Stimulated activated naive CD8-positive, alpha-beta T cell treated with anti-CD3 and anti-CD28 coated beads, Interleukin-15, Interleukin-2, amounts not matched to agents 100 ng/mL and 50 ng/mL, for 24 hours (primary cell): ENCODE data around the gene GINS2.

Source experiments
- H3K27ac Mint-ChIP-seq: one replicate; pipeline ENCODE4 v1.8.0; 2021; ENCODE audit warnings: mild to moderate bottlenecking, mixed read lengths
- H3K27me3 Mint-ChIP-seq: one replicate; pipeline ENCODE4 v1.8.0; 2021; ENCODE audit warnings: mixed read lengths
- H3K36me3 Mint-ChIP-seq: one replicate; pipeline ENCODE4 v1.8.0; 2021; ENCODE audit warnings: low read depth, mixed read lengths
- H3K4me1 Mint-ChIP-seq: one replicate; pipeline ENCODE4 v1.8.0; 2021; ENCODE audit warnings: low read depth, mixed read lengths
- H3K4me3 Mint-ChIP-seq: one replicate; pipeline ENCODE4 v1.8.0; 2021; ENCODE audit warnings: mild to moderate bottlenecking, mixed read lengths
- H3K9me3 Mint-ChIP-seq: one replicate; pipeline ENCODE4 v1.8.0; 2021; ENCODE audit warnings: mixed read lengths

The GINS2 gene

DNA sequence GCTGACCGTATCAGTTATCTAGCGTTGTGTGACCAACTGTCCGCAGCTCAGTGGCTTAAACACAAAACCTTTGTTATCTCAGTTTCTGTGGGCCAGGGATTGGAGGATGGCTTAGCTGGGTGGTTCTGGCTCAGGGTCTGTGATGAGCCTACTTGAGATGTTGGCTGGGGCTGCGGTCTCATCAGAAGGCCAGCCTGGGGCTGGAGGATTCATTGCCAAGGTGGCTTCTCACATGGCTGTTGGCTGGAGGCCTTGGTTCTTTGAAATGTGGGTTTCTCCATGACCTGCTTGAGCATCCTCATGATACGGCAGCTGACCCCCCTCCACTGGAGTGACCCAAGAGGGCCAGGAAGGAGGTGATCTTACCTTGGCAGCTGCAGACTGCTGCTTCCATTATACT, 58.9 kb downstream of the GINS2 start:
- Mint-ChIP-seq H3K9me3 (peaks cover 10% of the 10 kb centered on the region), H3K27ac (no peak overlapping the region), H3K4me3 (no peak overlapping the region), H3K27me3 (no peaks in the 10 kb centered on the region), H3K36me3 (peaks cover 12% of the 10 kb centered on the region), H3K4me1 (peaks cover 28% of the 10 kb centered on the region)

DNA sequence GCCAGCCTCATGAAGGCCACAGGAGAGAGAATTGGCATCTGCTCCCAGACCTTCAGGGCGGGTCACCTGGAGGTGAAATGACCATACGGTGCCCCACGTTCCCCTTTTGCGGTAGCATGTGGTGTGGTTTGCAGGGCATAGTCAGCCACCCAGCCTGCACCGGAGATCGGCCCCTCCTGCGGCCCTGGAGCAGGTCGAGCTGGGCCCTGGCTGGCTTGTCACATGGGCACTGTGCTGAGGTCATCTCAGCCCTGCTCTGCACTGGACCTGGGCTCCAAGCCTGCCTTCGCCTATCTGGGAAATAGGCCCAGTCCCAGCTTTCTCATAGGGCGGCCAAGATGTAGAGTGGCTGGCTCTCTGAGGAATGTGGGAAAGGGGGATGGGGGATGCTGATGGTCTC, 59.4 kb downstream of the GINS2 start:
- Mint-ChIP-seq H3K4me1 (peaks cover 29% of the 10 kb centered on the region), H3K27me3 (no peaks in the 10 kb centered on the region), H3K36me3 (peaks cover 12% of the 10 kb centered on the region), H3K4me3 (no peak overlapping the region), H3K27ac (no peak overlapping the region), H3K9me3 (peaks cover 10% of the 10 kb centered on the region)

DNA sequence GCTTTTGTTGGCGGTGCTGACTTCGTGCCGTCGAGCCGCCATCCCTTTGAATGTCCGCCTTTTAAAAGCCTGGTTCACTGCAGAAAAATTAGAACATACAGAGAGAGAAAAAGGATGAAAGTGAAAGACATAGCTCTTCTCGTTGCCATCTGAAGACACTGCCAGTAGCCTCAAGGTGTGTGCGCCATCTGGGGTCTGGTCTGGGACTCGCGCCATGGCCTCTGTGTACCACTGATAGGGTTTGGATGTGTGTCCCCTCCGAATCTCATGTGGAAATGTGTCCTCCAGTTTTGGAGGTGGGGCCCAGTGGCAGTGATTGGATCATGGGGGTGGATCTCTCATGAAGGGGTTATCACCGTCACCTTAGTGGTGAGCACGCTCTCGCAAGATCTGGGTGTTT, 60.1 kb downstream of the GINS2 start:
- H3K27me3 Mint-ChIP-seq = no peaks in the 10 kb centered on the region
- H3K36me3 Mint-ChIP-seq = peaks cover 12% of the 10 kb centered on the region
- H3K4me1 Mint-ChIP-seq = peaks cover 31% of the 10 kb centered on the region
- no peak overlapping the region for H3K27ac Mint-ChIP-seq
- H3K4me3 Mint-ChIP-seq = no peak overlapping the region
- peaks cover 10% of the 10 kb centered on the region for H3K9me3 Mint-ChIP-seq

DNA sequence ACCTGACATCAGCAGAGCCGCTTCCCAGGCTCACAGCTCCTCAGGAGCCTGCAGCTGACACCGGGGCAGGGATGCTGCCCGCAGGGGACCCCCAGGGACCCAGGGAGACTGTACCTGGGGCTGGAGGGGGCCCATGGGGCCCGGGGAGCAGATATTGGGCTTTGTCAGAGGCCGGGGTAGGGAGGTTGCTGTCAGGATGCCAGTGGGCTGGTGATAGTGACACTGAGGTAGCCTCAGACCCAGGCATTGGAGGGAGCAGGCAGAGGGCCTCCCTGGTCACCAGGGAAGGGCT, 60.5 kb downstream of the GINS2 start:
- H3K4me1 Mint-ChIP-seq = peaks cover 32% of the 10 kb centered on the region
- no peak overlapping the region for H3K27ac Mint-ChIP-seq
- H3K36me3 Mint-ChIP-seq = peaks cover 12% of the 10 kb centered on the region
- H3K27me3 Mint-ChIP-seq = no peaks in the 10 kb centered on the region
- peaks cover 10% of the 10 kb centered on the region for H3K9me3 Mint-ChIP-seq
- H3K4me3 Mint-ChIP-seq = no peak overlapping the region

DNA sequence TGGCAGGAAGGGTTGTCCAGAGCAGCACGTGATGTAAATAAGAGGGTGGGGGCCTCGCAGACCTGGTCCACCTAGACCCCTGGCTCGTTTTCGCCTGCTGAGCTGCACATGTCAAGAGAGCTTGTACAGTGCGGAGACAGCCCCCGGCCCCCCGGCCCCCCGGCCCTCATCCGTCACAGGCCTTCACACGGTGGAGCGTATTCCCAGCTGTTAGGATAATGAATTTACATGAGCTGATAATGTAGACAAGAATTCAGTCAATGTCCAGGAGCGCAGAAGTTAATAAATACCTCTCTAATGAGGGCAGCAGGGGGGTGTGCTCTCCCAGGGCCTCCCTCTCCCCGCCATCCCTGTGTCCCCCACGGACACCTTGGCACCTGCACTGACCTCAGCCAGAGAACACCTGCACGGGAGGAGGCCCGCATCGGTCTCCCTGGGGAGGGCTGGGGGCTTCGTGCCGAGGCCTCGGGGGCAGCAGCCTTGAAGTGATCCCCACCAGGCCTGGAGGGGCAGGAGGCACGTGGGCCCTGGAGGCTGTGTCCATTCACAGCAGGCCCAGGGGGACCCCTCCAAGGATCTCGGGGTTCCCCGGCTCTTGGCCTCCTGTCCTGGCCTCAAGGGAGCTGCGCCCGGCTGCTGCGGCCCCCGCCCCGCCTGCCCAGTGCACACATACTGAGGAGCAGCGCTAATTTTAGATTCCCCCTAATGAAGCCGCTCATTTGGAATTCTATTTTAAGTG, 61.1 kb downstream of the GINS2 start:
- Mint-ChIP-seq H3K4me3 (no peak overlapping the region), H3K27me3 (no peaks in the 10 kb centered on the region), H3K4me1 (peaks cover 34% of the 10 kb centered on the region), H3K36me3 (peaks cover 12% of the 10 kb centered on the region), H3K9me3 (peaks cover 10% of the 10 kb centered on the region), H3K27ac (no peak overlapping the region)

DNA sequence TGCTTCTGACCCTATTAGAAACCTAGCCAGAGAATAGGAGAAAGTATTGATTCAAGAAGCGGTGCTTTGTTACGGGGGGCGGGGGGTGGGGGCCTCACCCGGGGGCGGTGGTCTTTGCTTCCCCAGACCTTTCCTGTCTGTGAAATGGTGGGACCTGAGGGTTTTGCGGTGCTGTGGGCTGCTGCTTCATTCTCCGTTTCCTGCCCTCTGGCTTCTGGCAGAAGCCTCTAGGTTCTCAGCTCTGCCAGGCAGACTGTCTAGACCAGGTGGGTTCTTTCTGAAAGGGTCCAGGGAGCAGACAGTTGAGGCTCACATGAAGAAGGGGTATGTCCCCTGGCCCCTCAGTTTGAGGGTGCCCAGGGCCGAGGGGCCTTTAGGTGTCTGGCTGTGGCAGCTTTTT, 61.7 kb downstream of the GINS2 start:
- Mint-ChIP-seq H3K4me1 (peaks cover 40% of the 10 kb centered on the region), H3K9me3 (peaks cover 10% of the 10 kb centered on the region), H3K4me3 (no peak overlapping the region), H3K27me3 (no peaks in the 10 kb centered on the region), H3K27ac (no peak overlapping the region), H3K36me3 (peaks cover 12% of the 10 kb centered on the region)
